SK-N-SH treated with all-trans-retinoic acid at 6 μM for 48 hours (cell line): ENCODE data around the gene FAM20C.

Experiments
- ATAC-seq: fragments of 200-7000 bp; cut with Tn5 transposase; 3 replicates; pipeline ENCODE4 v1.9.1; 2020; ENCODE audit warnings: mild to moderate bottlenecking, moderate library complexity
- ARNTL ChIP-seq: fragments of 450-650 bp; formaldehyde crosslinking; IDR thresholded peaks from 2 replicates; pipeline ENCODE4 v1.5.0; 2020; ENCODE audit warnings: low read depth, mild to moderate bottlenecking, moderate library complexity, borderline replicate concordance
- BACH2 ChIP-seq: fragments of 250-450 bp; sonication (Bioruptor Pico); IDR thresholded peaks from 2 replicates; pipeline ENCODE4 v1.9.0; 2021; ENCODE audit warnings: mild to moderate bottlenecking, borderline replicate concordance
- CREB5 ChIP-seq: fragments of 250-450 bp; sonication (Bioruptor Pico); IDR thresholded peaks from 2 replicates; pipeline ENCODE4 v1.5.1; 2020; ENCODE audit warnings: low read depth, mild to moderate bottlenecking, moderate library complexity
- CSDC2 ChIP-seq: fragments of 250-450 bp; sonication (Bioruptor Pico); IDR thresholded peaks from 2 replicates; pipeline ENCODE4 v1.5.0; 2020; ENCODE audit warnings: mild to moderate bottlenecking, moderate library complexity
- CSRNP3 ChIP-seq: fragments of 250-450 bp; sonication (Bioruptor Pico); IDR thresholded peaks from 2 replicates; pipeline ENCODE4 v1.5.1; 2021; ENCODE audit warnings: mild to moderate bottlenecking, moderate library complexity
- ESRRG ChIP-seq: fragments of 250-450 bp; sonication (Bioruptor Pico); IDR thresholded peaks from 2 replicates; pipeline ENCODE4 v1.6.1; 2021; ENCODE audit warnings: mild to moderate bottlenecking
- GLIS3 ChIP-seq: fragments of 250-450 bp; sonication (Bioruptor Pico); IDR thresholded peaks from 2 replicates; pipeline ENCODE4 v1.5.0; 2020; ENCODE audit warnings: mild to moderate bottlenecking, moderate library complexity
- ISL1 ChIP-seq: fragments of 250-450 bp; sonication (Bioruptor Pico); IDR thresholded peaks from 2 replicates; pipeline ENCODE4 v2.1.2; 2022; ENCODE audit warnings: mild to moderate bottlenecking, moderate library complexity
- OSR1 ChIP-seq: fragments of 250-450 bp; sonication (Bioruptor Pico); IDR thresholded peaks from 2 replicates; pipeline ENCODE4 v1.8.0; 2022; ENCODE audit warnings: moderate library complexity, mild to moderate bottlenecking, inconsistent platforms
- PATZ1 ChIP-seq: fragments of 250-450 bp; sonication (Bioruptor Pico); IDR thresholded peaks from 2 replicates; pipeline ENCODE4 v1.8.0; 2020; ENCODE audit warnings: mild to moderate bottlenecking, moderate library complexity, borderline replicate concordance
- POU6F1 ChIP-seq: fragments of 250-450 bp; sonication (Bioruptor Pico); IDR thresholded peaks from 2 replicates; pipeline ENCODE4 v1.8.0; 2021; ENCODE audit warnings: low read depth, mild to moderate bottlenecking, moderate library complexity, borderline replicate concordance
- PPARA ChIP-seq: fragments of 250-450 bp; sonication (Bioruptor Pico); IDR thresholded peaks from 2 replicates; pipeline ENCODE4 v1.5.0; 2020; ENCODE audit warnings: mild to moderate bottlenecking, borderline replicate concordance
- RARB ChIP-seq: fragments of 250-450 bp; sonication (Bioruptor Pico); IDR thresholded peaks from 2 replicates; pipeline ENCODE4 v1.8.0; 2021; ENCODE audit warnings: mild to moderate bottlenecking, moderate library complexity
- SNAI2 ChIP-seq: fragments of 250-450 bp; sonication (Bioruptor Pico); IDR thresholded peaks from 2 replicates; pipeline ENCODE4 v1.5.0; 2020; ENCODE audit warnings: mild to moderate bottlenecking, moderate library complexity
- TCF4 ChIP-seq: fragments of 250-450 bp; sonication (Bioruptor Pico); IDR thresholded peaks from 2 replicates; pipeline ENCODE4 v1.8.0; 2021; ENCODE audit warnings: mild to moderate bottlenecking, moderate library complexity, borderline replicate concordance
- TOX ChIP-seq: fragments of 250-450 bp; sonication (Bioruptor Pico); IDR thresholded peaks from 2 replicates; pipeline ENCODE4 v1.8.0; 2021; ENCODE audit warnings: mild to moderate bottlenecking, moderate library complexity, borderline replicate concordance
- TSHZ2 ChIP-seq: fragments of 250-450 bp; sonication (Bioruptor Pico); IDR thresholded peaks from 2 replicates; pipeline ENCODE4 v1.5.0; 2020; ENCODE audit warnings: mild to moderate bottlenecking, moderate library complexity
- ZC3H10 ChIP-seq: fragments of 250-450 bp; sonication (Bioruptor Pico); IDR thresholded peaks from 2 replicates; pipeline ENCODE4 v1.5.1; 2021; ENCODE audit warnings: mild to moderate bottlenecking, moderate library complexity
- ZFP3 ChIP-seq: fragments of 250-450 bp; sonication (Bioruptor Pico); IDR thresholded peaks from 2 replicates; pipeline ENCODE4 v1.5.0; 2020; ENCODE audit warnings: mild to moderate bottlenecking, moderate library complexity
- ZFP30 ChIP-seq: fragments of 450-650 bp; formaldehyde crosslinking; IDR thresholded peaks from 2 replicates; pipeline ENCODE4 v1.5.0; 2022; ENCODE audit warnings: mild to moderate bottlenecking, moderate library complexity
- ZNF565 ChIP-seq: fragments of 450-650 bp; formaldehyde crosslinking; conservative IDR thresholded peaks from 2 replicates; pipeline ENCODE4 v1.5.0; 2020; ENCODE audit warnings: low read depth, mild to moderate bottlenecking, moderate library complexity

Gene FAM20C

GRCh38 chr7:284762-285722 is 92.7 kb downstream of the FAM20C start:
- no peak for ATAC-seq
- TF ChIP-seq ZFP30 (CRISPR knock-in tag): no peak

- TF ChIP-seq GLIS3 (no peak), TOX (CRISPR knock-in tag) (no peak), ISL1 (no peak), ZFP3 (no peak)
- ATAC-seq: no peak
Observed at GRCh38 chr7:285731-286130, 93.4 kb downstream of the FAM20C start.

GRCh38 chr7:286266-286665 is 93.9 kb downstream of the FAM20C start:
- ATAC-seq: no peak
- TF ChIP-seq ZFP3 (no peak), ARNTL (CRISPR knock-in tag) (no peak), GLIS3 (no peak), OSR1 (CRISPR knock-in tag) (no peak), ZC3H10 (no peak), ESRRG (no peak), TCF4 (CRISPR knock-in tag) (no peak), CSRNP3 (CRISPR knock-in tag) (no peak), ISL1 (no peak), SNAI2 (no peak), CREB5 (CRISPR knock-in tag) (no peak), POU6F1 (CRISPR knock-in tag) (no peak), ZNF565 (CRISPR knock-in tag) (no peak), RARB (no peak), BACH2 (CRISPR knock-in tag) (no peak), PATZ1 (CRISPR knock-in tag) (no peak), PPARA (no peak)
- TF ChIP-seq, all 23 proteins: peak for 0

- no peak for ATAC-seq
- no peak for TF ChIP-seq CSRNP3 (CRISPR knock-in tag)
- TF ChIP-seq RARB: no peak
- no peak for TF ChIP-seq ZFP30 (CRISPR knock-in tag)
- no peak for TF ChIP-seq CREB5 (CRISPR knock-in tag)
- TF ChIP-seq TSHZ2: no peak
- TF ChIP-seq CSDC2 (CRISPR knock-in tag): no peak
Observed at GRCh38 chr7:288671-289101, 96.3 kb downstream of the FAM20C start.
